ENCODE results near the gene IRF2.

IRF2 gene

DNA sequence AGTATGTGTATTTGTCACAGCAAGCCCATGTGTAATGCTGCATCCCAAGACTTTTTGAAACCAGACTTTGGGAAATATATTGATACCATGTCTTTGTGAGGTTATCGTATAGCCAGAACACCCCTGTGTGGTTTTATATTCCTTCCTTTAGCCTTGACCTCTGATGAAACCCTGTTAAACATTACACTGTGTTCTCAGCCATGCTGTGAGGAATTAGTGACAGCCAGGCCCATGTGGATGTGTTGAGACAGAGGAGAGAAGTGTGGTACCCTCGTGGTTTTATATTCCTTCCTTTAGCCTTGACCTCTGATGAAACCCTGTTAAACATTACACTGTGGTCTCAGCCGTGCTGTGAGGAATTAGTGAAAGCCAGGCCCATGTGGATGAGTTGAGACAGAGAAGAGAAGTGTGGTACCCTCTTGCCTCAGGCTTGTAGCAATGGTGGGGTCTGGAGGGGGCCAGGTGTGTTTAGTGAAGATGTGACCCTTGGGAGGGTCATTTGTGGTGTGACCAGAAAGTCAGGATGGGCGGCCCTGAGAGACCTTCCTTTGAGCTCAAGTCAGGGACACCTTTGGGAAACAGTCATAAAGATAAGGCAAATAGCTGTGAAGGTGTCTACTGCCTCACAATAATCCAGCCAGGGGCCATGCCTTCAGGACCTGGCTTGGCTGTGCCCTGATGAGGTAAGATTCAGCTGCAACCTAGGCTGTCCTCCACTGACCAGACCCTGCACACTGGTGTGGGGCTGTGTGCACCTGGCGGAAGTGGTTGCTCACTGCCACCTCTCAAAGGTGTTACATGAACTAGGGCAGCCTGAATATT, 110.0 kb downstream of the IRF2 start:
- no peak for TF ChIP-seq CTCF (IDR thresholded peaks at IDR 0.05; ENCODE audit: low read depth, low read length)
- no peak overlapping the region for H3K4me3 ChIP-seq (ENCODE audit: low read depth, low read length)

DNA sequence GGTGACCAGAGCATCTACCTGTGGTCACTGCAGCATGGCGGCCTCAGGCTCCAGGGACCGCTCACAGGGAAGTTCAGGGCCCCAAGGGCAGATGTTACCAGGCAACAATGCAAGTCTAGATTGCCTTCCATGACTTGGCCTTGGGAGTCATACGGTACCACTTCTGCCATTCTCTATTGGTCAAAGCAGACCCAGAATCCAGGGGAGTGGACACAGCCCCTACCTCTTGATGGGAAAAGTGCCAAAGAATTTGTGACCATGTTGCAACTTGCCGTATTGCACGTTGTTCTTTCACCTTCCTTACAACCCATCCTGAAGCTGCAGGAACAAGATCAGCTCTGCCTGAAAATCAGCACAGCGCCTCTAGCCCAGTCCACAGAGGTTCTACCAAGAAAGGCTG, 111.1 kb downstream of the IRF2 start:
- no peak for TF ChIP-seq CTCF (IDR thresholded peaks at IDR 0.05; ENCODE audit: low read depth, low read length)
- H3K4me3 ChIP-seq (ENCODE audit: low read depth, low read length): no peak overlapping the region

DNA sequence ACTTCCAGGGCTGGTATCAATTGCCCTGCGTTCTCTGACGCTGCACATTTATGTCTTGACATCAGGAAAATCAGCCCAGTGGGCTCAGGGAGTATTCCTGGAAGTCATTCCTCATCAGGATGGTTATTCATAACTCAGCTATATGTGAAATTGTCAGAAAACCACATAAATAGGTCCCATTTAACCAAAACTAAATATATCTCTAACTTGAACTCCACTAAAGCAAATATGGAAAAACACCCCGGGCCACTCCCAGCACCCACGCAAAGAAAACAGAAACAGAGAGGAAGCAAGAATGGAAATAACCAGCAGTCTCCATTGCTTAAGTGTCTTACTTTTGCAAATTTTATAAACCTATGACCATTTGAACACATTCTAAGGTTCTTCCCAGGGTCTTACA, 112.0 kb downstream of the IRF2 start:
- no peak overlapping the region for H3K4me3 ChIP-seq (ENCODE audit: low read depth, low read length)
- TF ChIP-seq CTCF (IDR thresholded peaks at IDR 0.05; ENCODE audit: low read depth, low read length): no peak

GRCh38 chr4:184361443-184361842, 112.9 kb downstream of the IRF2 start:
- no peak overlapping the region for H3K4me3 ChIP-seq (ENCODE audit: low read depth, low read length)

GRCh38 chr4:184359888-184360287, 114.5 kb downstream of the IRF2 start:
- TF ChIP-seq CTCF (IDR thresholded peaks at IDR 0.05; ENCODE audit: low read depth, low read length): no peak
- H3K4me3 ChIP-seq (ENCODE audit: low read depth, low read length): no peak overlapping the region

More at GRCh38 chr4:184361443-184361842, 112.9 kb downstream of the IRF2 start:
- no peak for TF ChIP-seq CTCF (IDR thresholded peaks at IDR 0.05; ENCODE audit: low read depth, low read length)

GRCh38 chr4:184358521-184359232, 115.7 kb downstream of the IRF2 start:
- no peak overlapping the region for H3K4me3 ChIP-seq (ENCODE audit: low read depth, low read length)

More at GRCh38 chr4:184358521-184359232, 115.7 kb downstream of the IRF2 start:
- no peak for TF ChIP-seq CTCF (IDR thresholded peaks at IDR 0.05; ENCODE audit: low read depth, low read length)

Measured in WI38 (cell line).